GM23248 (cell line): ENCODE measurements around the gene DSN1.

Source experiments
- EZH2 ChIP-seq: fragments of 200-600 bp; sonication (generic); IDR thresholded peaks from 2 replicates; pipeline ENCODE4 v1.6.1; 2018; ENCODE audit warnings: antibody characterized with exemption, mild to moderate bottlenecking; ENCODE audit not compliant: insufficient read depth, poor library complexity, severe bottlenecking
- EZH2phosphoT487 ChIP-seq: fragments of 200-600 bp; sonication (generic); IDR thresholded peaks from 2 replicates; pipeline ENCODE4 v1.6.1; 2018; ENCODE audit warnings: antibody characterized with exemption, moderate library complexity, mild to moderate bottlenecking, low read depth; ENCODE audit not compliant: insufficient read depth

DNA sequence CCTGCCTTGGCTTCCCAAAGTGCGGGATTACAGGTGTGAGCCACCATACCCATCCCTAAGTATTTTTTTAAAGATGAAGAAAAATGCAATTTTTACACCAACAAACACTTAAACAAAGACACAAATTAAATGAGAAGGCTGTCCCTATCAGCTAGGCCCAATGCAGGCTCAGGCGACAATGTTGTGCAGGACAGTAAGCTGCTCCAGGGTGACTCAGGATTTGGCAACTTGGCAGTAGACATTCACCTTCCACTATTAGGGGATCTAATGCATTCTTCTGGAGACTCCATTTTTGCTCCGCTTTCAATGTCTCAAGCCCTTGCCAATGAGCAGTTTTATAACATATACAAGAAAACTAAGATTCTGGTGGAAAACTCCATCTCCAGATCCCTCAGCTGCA lies 47.4 kb downstream of the DSN1 start:
- TF ChIP-seq EZH2: no peak
- no peak for TF ChIP-seq EZH2phosphoT487
